HG03066 (cell line): ENCODE results near the gene CELF4.

Experiments
- ATAC-seq: cut with Tn5 transposase; IDR thresholded peaks from one replicate; pipeline ENCODE4 v1.9.1; 2021; ENCODE audit warnings: low read depth; ENCODE audit not compliant: unreplicated experiment

The CELF4 gene

DNA sequence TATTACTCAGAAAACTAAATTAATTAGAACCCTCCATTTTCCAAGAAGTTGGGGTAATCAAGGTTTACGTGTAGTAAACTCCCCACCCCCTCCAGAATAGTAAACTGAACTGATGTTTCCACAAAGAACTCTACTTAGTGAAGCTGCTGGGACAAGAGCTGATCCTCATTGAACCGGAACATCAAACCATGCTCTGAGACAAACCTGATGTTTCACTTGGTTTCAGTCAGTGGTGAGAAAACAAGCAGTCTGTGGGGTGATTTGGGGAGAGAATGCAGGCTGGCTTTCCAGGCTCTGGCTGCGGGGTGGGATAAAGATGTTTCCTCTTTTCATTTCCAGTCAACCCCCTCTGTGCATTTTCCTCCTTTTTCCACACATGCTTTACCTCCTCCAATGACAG is 38.2 kb downstream of the CELF4 start:
- no peak for ATAC-seq

GRCh38 chr18:37525262-37525585 is 40.4 kb downstream of the CELF4 start:
- no peak for ATAC-seq

- ATAC-seq: no peak
These were observed 40.9 kb downstream of the CELF4 start for GRCh38 chr18:37524498-37525261.

DNA sequence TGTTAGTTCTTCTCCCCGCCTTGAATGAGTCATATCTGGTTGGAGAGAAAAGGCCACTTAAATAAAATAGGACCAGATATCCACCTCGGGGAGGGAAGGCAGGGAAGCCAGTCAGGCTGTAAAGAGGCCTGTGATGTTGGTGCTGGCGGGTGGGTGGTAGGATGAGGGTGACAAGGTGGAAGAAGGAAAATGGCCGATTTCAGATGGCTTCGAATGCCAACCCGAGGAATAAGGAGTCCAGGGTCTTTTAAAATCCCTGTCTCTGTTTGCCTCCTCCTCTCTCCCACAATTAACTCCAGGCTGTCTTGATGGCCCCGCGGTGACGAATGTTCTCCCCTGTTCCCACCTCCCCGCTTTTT is 41.5 kb downstream of the CELF4 start:
- ATAC-seq: no peak

GRCh38 chr18:37521510-37522465 is 43.8 kb downstream of the CELF4 start:
- no peak for ATAC-seq

DNA sequence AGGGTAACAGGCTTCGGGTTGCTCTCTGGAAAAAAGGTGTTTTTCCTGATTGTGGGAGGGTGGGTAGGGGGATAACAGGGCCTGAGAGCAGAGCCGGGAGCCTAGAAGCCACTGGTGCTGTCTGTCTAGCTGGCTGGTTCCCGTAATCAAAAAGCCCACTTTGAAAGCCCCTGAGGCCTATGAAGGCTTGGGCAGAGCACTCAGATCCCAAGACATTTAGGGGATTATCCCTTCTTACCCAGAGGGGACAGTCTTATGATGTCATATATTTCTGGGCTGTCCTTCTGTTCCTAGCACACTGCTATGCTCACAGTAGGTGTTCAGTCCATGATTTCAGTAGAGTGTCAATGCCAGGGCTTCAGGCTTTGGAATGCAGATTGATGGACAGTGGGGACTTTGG is 45.1 kb downstream of the CELF4 start:
- ATAC-seq: no peak

GRCh38 chr18:37519510-37520135 is 46.0 kb downstream of the CELF4 start:
- no peak for ATAC-seq

DNA sequence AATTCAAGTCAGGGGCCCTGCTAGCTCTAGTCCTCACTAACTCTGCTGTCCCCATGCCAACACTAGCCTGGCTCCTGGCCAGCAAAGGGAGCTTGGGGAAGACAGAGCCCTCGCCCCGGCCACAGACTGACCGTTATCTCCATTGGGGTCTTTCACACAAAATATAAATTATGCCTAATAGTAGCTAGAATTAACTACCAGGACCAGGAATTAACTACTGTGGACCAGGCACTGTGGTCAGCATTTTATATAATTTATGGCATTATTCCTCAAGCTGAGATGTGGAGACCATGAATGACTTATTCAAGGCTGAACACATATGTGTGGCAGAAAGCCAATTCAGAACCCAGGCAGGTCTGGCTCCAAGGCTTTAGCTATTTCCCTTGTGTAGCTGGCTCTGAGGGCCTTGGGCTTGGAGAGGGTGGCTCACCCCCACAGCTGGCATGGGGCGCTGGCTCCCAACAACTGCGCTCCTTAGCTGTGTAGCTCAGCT is 49.2 kb downstream of the CELF4 start:
- ATAC-seq: no peak

DNA sequence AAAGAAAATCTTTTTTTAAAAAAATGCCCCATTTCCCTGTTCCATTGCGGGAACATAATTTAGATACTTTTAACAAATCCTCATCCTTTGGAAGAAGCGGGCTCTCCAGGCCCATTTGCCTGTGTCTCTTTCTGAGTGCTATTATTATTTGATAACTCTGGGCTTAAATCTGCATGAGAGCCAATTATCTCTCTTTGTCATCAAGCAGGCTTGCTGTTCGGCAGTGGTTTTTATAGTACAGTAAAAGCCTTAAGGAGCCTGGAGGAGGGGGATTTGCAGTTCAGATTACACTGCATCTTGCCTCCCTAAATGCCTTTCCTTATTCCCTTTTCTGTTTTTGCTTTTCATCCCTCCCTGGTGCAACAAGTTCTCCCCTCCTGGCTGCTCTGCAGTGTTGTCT is 50.6 kb downstream of the CELF4 start:
- no peak for ATAC-seq

GRCh38 chr18:37512400-37512799 is 53.2 kb downstream of the CELF4 start:
- ATAC-seq: no peak

DNA sequence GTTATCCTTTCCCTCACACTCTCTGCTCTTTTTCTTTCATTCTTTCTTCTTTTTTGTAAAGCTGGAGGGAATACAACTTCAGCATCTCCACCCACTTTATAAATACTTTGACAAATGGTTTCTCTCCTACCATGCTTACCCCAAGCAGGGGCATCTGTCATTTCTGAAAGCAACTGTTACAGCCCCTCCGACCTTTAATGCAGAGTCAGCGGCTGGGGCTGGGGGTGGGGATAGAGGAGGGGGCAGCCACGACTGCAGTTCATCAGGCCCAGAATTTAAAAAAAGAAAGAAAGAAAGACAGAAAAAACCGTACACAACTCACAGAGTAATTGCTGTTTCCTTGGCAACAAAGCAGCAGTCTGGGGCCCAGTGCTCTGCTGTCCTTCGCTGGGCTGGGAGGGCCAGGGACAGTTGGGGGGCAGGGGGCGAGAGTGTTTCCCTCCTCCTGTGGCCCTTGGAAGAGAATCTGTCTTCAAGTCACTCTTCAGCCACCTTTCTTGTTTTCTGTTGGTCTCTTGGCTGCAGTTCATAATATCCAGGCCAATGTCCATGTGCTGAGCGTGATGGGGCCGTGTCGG is 53.8 kb downstream of the CELF4 start:
- no peak for ATAC-seq

- ATAC-seq: no peak
These were observed 56.0 kb downstream of the CELF4 start for GRCh38 chr18:37509600-37509999.

DNA sequence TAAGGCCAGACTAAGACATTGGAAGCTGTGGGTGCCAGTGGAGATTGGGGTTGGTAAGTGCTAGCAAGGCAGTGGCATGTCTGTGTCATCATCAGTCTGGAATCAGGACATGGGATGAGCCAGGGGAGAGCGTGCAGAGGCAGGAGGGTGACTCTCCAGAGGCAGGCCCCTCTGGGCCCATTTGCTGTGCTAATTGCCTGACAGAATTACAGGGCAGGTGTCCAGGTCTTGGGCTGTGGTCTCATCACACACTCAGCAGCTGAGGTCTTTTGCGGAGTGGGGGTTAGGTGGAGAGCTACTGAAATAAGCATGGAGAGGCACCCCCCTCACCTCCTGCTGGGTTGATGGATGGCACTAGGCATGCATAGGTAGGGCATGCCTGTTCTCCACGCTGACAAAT is 57.4 kb downstream of the CELF4 start:
- no peak for ATAC-seq

GRCh38 chr18:37507239-37507638 is 58.4 kb downstream of the CELF4 start:
- no peak for ATAC-seq

- ATAC-seq: no peak
These were observed 59.6 kb downstream of the CELF4 start for GRCh38 chr18:37506001-37506400.

DNA sequence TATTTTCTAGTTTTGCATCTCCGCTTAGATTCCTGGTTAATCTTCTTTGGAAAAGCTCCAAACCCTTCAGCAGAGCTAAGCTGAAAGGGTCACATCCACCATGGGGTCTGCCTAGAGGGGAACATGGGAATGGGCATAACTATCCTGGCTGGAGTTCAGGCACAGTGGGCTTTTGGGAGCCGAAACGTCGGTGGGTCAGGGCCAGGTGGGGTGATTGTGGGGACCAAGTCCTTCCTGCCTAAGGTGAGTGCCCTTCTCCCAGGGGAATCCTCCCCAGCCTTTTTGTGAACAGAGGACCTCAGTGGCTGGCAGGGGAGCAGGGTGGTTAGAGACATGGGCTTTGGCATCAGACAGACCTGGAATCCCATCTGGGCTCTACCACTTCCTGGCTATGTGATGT is 60.3 kb downstream of the CELF4 start:
- ATAC-seq: no peak

- no peak for ATAC-seq
These were observed 63.0 kb downstream of the CELF4 start for GRCh38 chr18:37502601-37503000.

DNA sequence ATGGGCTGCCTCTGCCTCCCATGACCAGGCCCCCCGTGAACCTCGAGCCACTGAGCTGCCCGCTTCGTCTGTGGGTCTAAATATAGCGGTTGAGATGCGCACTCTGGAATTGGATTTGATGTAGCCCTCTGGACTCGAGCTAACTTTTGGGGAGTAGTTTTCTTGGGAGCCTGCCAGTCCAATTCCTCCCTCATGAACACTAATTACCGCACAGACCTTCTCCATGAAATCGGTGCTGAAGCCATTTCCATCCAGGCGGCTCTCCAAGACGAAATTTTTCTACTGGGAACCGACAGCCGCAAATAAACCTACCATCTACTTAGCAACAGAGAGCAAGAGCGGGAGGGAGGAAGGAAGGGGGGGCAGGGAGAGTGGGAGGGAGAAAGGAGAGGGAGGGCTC is 63.6 kb downstream of the CELF4 start:
- ATAC-seq: no peak

DNA sequence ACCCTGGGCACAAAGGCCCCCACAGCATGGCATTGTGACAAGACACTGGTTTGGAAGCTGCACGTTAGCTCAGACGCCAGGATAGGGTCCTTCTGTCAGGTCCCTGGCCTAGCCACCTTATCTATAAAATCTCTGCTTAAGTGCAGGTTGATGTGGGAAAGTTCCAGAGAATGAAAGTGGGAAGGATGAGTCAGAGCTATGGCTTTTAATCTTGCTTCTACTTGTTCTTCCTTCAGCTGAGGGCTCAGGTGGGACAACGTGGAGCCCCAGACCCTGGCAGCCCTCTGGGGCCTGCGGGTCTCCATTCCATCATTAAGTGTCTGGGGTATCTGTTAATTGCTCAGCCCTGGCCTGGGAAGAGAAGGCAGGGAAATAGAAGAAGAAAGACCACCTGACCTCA is 64.5 kb downstream of the CELF4 start:
- no peak for ATAC-seq

DNA sequence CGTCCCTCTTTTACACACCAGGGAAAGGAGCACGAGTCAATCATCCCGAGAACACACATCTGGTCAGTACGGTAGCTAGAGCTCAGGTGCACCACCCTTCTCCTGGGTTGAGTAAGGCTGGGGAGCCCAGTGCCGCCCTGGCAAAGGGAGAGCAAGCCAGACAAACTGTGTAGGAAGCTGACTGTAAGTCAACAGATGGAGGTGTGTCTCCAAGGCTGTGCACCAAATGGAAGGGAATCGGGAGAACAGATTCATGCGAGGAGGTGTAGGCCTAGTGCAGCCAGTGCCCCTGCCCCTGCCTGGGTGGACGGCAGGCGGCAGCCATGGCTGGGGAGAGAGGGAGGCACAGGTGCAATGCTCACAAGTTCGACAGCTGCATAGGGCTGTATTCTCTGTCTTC is 65.7 kb downstream of the CELF4 start:
- no peak for ATAC-seq

- ATAC-seq: no peak
These were observed 66.6 kb downstream of the CELF4 start for GRCh38 chr18:37499044-37499443.
